Sigmoid colon (tissue), 7 donors: Measurements from ENCODE around the gene DYNC1H1. TPM values are rescaled to one million over a fixed set of nuclear protein-coding genes. Genes with fewer than 3 reads are reported as not detected.

Source experiments
- DNase-seq: peaks from one replicate; pipeline ENCODE4 v3.0.0-alpha.2; 2019
- H3K27ac ChIP-seq, 4 donors: fragments of 200-600 bp; sonication (generic); one replicate each; pipeline ENCODE4 v1.5.1; 2016 to 2019; ENCODE audit warnings: mild to moderate bottlenecking in 1 of 4
- H3K27me3 ChIP-seq, 3 donors: fragments of 200-600 bp; sonication (generic); one replicate each; pipeline ENCODE4 v1.5.1; 2019; ENCODE audit warnings: mild to moderate bottlenecking in 1 of 3
- H3K36me3 ChIP-seq, 4 donors: fragments of 200-600 bp; sonication (generic); one replicate each; pipeline ENCODE4 v1.5.1; 2016 to 2019
- H3K4me1 ChIP-seq, 4 donors: fragments of 200-600 bp; sonication (generic); one replicate each; pipeline ENCODE4 v1.5.1; 2017 to 2019
- H3K4me3 ChIP-seq, 4 donors: fragments of 200-600 bp; sonication (generic); one replicate each; pipeline ENCODE4 v1.5.1; 2017 to 2019; ENCODE audit warnings: mild to moderate bottlenecking in 2 of 4, moderate library complexity in 1 of 4
- H3K9me3 ChIP-seq, 4 donors: fragments of 200-600 bp in 3 of 4; sonication (generic) in 3 of 4; one replicate each; pipeline versions ENCODE4 v1.5.1 to v1.6.1; 2013 to 2019
- CTCF ChIP-seq, 4 experiments: fragments of 450-650 bp in 3 of 4; fragments of 200-600 bp in 1 of 4; IDR thresholded peaks; one replicate each; pipeline ENCODE4 v1.5.1; 2016 to 2019; ENCODE audit warnings: antibody characterized with exemption in 4 of 4, mild to moderate bottlenecking in 3 of 4, moderate library complexity in 2 of 4
- EP300 ChIP-seq, 4 donors: sonication (generic); formaldehyde crosslinking; IDR thresholded peaks; one replicate each; pipeline ENCODE4 v1.6.1; 2017; ENCODE audit warnings: antibody characterized with exemption in 4 of 4
- POLR2A ChIP-seq, 2 donors: fragments of 450-650 bp; IDR thresholded peaks; one replicate each; pipeline ENCODE4 v1.6.1; 2016; ENCODE audit warnings: antibody characterized with exemption in 2 of 2, mild to moderate bottlenecking in 2 of 2, moderate library complexity in 2 of 2
- POLR2AphosphoS5 ChIP-seq, 4 donors: sonication (generic); formaldehyde crosslinking; IDR thresholded peaks; one replicate each; pipeline ENCODE4 v1.6.1; 2017; ENCODE audit warnings: antibody characterized with exemption in 4 of 4
- WGBS, 2 donors: extraction: QIAGEN DNeasy Blood & Tissue Kit; methylation state at CpG; one replicate each; pipeline ENCODE4 v1.1.7; 2013; 5-methylcytosine and 5-hydroxymethylcytosine counted together
- intact Hi-C: fragments of 100-400 bp; cut with DNase I; formaldehyde crosslinking; loops from one replicate; pipeline ENCODE4 v1.15.1; 2023
- polyA plus RNA-seq, 3 donors: library from polyadenylated mRNA; stranded (reverse); fragments of 200-250 nt; gene quantifications; one replicate each; pipeline ENCODE4 v1.2.3, GENCODE V29; 2013
- total RNA-seq, 4 donors: library from RNA; depleted of rRNA; stranded (reverse); fragments of >200 nt; gene quantifications; one replicate each; pipeline ENCODE4 v1.1.0, GENCODE V29; 2016
- donor health status: healthy with polysubstance abuse.
- donor health status: Bipolar disorder and iron deficiency.
- donor health status: healthy.

Gene DYNC1H1
- total and polyA plus RNA-seq, 7 donors: 38.4 to 592 (median 320) TPM

GRCh38 chr14:102019006-102019540, 54.7 kb downstream of the DYNC1H1 start:
- no peaks in the 10 kb centered on the region for H3K4me1 ChIP-seq
- H3K4me3 ChIP-seq: no peak overlapping the region
- 93 to 94% methylated on average over 9 of the region's 9 CpGs for WGBS, 2 donors
- H3K27me3 ChIP-seq: no peaks in the 10 kb centered on the region
- TF ChIP-seq POLR2A (IDR thresholded peaks at IDR 0.05) (no peak), EP300 (IDR thresholded peaks at IDR 0.05) (no peak), POLR2AphosphoS5 (IDR thresholded peaks at IDR 0.05) (no peak), CTCF (IDR thresholded peaks at IDR 0.05) (no peak)
- no peak for DNase-seq
- H3K36me3 ChIP-seq: peaks cover 77 to 100% (median 91%) of the 10 kb centered on the region in 4 donors
- no peak overlapping the region for H3K27ac ChIP-seq
- no peaks in the 10 kb centered on the region for H3K9me3 ChIP-seq
- intact Hi-C loops: no loop called here

- H3K4me3 ChIP-seq: no peak overlapping the region
- DNase-seq: no peak
- WGBS, 2 donors: 72 to 91% methylated on average over 13 of the region's 13 CpGs
- no peaks in the 10 kb centered on the region for H3K9me3 ChIP-seq
- TF ChIP-seq POLR2AphosphoS5 (IDR thresholded peaks at IDR 0.05): no peak
- no peak for TF ChIP-seq POLR2A (IDR thresholded peaks at IDR 0.05)
- no peak for TF ChIP-seq EP300 (IDR thresholded peaks at IDR 0.05)
- no peak for TF ChIP-seq CTCF (IDR thresholded peaks at IDR 0.05)
- no peak overlapping the region for H3K27ac ChIP-seq
- H3K4me1 ChIP-seq: no peaks in the 10 kb centered on the region
- H3K27me3 ChIP-seq: no peaks in the 10 kb centered on the region
- peaks cover 76 to 100% (median 90%) of the 10 kb centered on the region in 4 donors for H3K36me3 ChIP-seq
- intact Hi-C loops: no loop called here
These were observed 55.9 kb downstream of the DYNC1H1 start for GRCh38 chr14:102020058-102020971.

GRCh38 chr14:102026934-102027333, 62.6 kb downstream of the DYNC1H1 start:
- no peak for DNase-seq
- intact Hi-C loops: no loop called here
- TF ChIP-seq CTCF (IDR thresholded peaks at IDR 0.05) (no peak), POLR2A (IDR thresholded peaks at IDR 0.05) (no peak), POLR2AphosphoS5 (IDR thresholded peaks at IDR 0.05) (no peak)
- Histone ChIP-seq H3K4me3 (no peak overlapping the region), H3K27me3 (no peaks in the 10 kb centered on the region), H3K36me3 (peaks cover 52 to 100% (median 90%) of the 10 kb centered on the region in 4 donors), H3K4me1 (peaks cover 0 to 5% (median 0%) of the 10 kb centered on the region in 4 donors), H3K9me3 (no peaks in the 10 kb centered on the region), H3K27ac (no peak overlapping the region)
- 92% methylated on average over 9 of the region's 9 CpGs for WGBS, 2 donors

DNA sequence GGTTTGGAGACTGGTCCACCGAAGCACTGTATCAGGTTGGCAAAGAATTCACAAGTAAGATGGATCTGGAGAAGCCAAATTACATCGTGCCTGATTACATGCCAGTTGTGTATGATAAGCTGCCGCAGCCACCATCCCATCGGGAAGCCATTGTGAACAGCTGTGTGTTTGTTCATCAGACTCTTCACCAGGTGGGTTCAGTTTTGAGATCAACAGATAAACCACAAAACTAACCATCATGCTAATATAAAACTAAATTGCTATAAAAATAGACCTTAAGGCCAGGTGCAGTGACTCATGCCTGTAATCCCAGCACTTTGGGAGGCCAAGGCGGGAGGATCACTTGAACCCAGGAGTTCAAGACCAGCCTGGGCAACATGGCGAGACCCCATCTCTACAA, 63.6 kb downstream of the DYNC1H1 start:
- no peak overlapping the region for H3K27ac ChIP-seq
- no peak overlapping the region for H3K4me3 ChIP-seq
- DNase-seq: no peak
- no peaks in the 10 kb centered on the region for H3K9me3 ChIP-seq
- peaks cover 55 to 100% (median 94%) of the 10 kb centered on the region in 4 donors for H3K36me3 ChIP-seq
- intact Hi-C loops: no loop called here
- TF ChIP-seq POLR2A (IDR thresholded peaks at IDR 0.05): no peak
- H3K4me1 ChIP-seq: peaks cover 0 to 5% (median 0%) of the 10 kb centered on the region in 4 donors
- H3K27me3 ChIP-seq: no peaks in the 10 kb centered on the region
- WGBS, 2 donors: 40 to 75% methylated on average over 6 of the region's 6 CpGs

GRCh38 chr14:102028733-102029132, 64.4 kb downstream of the DYNC1H1 start:
- 20 to 66% methylated on average over 3 of the region's 3 CpGs for WGBS, 2 donors
- Histone ChIP-seq H3K4me1 (peaks cover 0 to 5% (median 0%) of the 10 kb centered on the region in 4 donors), H3K9me3 (no peaks in the 10 kb centered on the region), H3K36me3 (peaks cover 59 to 100% (median 94%) of the 10 kb centered on the region in 4 donors), H3K27ac (peak overlapping the region in 1 of 4 donors; percentile 53), H3K27me3 (no peaks in the 10 kb centered on the region), H3K4me3 (no peak overlapping the region)
- DNase-seq: no peak
- no peak for TF ChIP-seq POLR2A (IDR thresholded peaks at IDR 0.05)
- no peak for TF ChIP-seq POLR2AphosphoS5 (IDR thresholded peaks at IDR 0.05)
- TF ChIP-seq CTCF (IDR thresholded peaks at IDR 0.05): no peak
- no peak for TF ChIP-seq EP300 (IDR thresholded peaks at IDR 0.05)
- intact Hi-C loops: no loop called here
